Colon (tissue), 2 donors: ENCODE measurements around the gene LGR6.

Source experiments
- FAIRE-seq: peaks from 2 replicates; lab custom pipeline; 2012; peaks lifted over from hg19 to GRCh38; lab: Jason Lieb, UNC
- donor health status: control.
- donor health status: control.

Gene LGR6

GRCh38 chr1:202288177-202288576 lies 94.6 kb downstream of the LGR6 start:
- FAIRE-seq: no peak

GRCh38 chr1:202289009-202289408 lies 95.4 kb downstream of the LGR6 start:
- no peak for FAIRE-seq

DNA sequence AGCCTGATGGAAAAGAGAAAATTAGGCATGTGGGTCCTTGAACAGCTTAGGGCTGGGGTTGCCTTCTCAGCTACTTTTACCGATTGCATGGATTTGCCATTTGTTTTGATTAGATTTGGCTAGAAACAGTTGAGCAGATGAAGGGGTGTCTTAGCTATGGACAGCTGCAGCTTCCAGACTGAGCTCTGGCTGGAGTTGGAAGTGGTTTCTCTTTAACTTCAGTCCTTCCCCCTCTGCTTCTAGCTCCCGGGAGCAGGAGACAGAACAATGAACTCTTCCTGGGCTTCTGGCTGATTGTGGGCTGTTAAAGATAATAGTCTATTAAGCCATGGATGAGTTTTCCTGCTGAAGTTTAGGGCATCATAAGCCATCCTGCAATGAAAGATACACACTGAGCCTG lies 97.4 kb downstream of the LGR6 start:
- FAIRE-seq: no peak

DNA sequence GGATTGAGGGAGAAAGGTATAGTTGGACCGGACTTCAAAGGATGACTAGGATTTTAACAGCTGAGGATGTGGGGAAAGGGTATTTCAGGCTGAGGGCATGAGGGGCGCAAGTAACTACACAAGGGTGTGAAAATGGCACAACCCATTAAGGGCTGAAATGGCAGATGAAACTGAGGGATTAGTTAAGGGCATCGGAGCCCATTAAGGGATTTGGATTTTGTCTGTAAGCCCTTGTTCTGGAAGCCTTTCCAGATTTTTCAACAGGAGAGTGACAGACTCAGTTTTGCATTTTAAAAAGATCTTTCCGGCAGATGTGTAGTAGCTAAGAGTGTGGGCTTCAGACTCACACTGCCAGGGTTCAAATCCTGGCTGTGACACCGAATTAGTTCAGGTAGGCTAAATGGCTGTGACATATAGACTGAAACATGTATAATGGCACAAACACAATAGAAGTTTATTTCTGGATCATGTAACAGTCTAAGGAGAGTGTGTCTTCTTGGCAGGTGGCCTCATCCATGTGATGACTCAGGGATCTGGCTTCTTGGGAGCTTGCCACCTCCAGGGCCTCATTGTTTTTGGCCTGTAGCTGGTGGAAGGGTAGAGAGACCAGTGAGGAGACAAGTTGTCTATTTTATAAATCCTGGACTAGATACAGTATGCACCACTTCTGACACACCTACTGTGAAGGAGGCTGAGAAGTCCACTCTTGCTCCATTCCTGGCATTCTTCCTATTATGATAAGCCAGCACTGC lies 98.5 kb downstream of the LGR6 start:
- FAIRE-seq: no peak

DNA sequence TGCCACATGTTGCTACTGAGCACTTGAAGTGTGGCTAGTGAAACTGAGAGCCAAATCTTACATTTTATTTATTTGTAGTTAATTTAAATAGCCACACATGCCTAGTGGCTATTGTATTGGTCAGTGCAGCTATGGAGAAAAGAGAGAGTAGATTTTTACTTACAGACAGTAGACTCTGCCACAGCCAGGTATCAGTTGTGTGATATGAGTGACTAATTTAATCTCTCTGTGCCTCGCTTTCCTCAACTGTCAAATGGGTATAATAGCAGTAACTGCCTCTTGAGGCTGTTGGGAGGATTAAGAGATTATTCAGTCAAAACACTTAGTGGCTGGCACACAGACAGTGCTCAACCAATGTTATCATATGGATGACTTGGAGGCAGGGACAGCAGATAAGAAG lies 99.2 kb downstream of the LGR6 start:
- no peak for FAIRE-seq

GRCh38 chr1:202293569-202293968 lies 100.0 kb downstream of the LGR6 start:
- no peak for FAIRE-seq

DNA sequence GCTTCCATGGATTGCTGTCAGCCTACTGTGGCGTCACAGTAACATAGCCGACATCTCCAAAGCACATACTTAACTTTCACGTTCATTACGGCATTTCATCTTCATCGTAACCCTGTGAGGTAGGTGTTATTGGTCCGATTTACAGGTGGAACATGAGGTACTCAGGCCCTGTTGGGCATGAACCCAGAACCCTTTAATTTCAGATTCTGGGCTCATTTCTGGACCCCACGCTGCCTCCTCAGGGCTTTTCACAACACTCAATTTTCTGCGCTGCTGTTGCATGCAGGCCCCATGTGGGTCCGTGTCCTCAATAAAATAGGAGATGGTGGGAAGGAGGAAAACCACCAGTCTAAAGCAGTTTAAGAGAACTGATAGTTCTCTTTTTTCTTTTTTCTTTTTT lies 108.6 kb downstream of the LGR6 start:
- no peak for FAIRE-seq

- FAIRE-seq: no peak
These were observed 110.8 kb downstream of the LGR6 start for GRCh38 chr1:202304375-202304774.

DNA sequence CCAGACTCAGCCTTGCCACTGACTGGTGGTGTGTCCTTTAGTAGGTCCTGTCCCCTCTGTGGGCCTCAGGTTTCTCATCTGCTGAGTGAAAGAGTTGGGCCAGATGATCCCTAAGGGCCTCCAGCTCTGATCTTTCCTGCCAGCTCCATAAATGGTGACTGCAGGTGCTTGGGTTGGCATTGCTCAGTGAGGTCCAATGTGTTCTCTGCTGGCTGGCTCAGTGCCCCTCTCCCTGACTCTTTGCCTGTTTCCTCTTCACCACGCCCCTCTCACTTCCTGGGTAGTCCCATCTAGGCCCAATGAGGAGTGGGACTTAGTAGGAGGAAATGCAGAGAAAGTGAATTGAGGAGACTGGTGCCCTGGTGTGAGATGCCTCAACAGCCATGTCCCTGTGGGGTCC lies 111.6 kb downstream of the LGR6 start:
- FAIRE-seq: no peak

DNA sequence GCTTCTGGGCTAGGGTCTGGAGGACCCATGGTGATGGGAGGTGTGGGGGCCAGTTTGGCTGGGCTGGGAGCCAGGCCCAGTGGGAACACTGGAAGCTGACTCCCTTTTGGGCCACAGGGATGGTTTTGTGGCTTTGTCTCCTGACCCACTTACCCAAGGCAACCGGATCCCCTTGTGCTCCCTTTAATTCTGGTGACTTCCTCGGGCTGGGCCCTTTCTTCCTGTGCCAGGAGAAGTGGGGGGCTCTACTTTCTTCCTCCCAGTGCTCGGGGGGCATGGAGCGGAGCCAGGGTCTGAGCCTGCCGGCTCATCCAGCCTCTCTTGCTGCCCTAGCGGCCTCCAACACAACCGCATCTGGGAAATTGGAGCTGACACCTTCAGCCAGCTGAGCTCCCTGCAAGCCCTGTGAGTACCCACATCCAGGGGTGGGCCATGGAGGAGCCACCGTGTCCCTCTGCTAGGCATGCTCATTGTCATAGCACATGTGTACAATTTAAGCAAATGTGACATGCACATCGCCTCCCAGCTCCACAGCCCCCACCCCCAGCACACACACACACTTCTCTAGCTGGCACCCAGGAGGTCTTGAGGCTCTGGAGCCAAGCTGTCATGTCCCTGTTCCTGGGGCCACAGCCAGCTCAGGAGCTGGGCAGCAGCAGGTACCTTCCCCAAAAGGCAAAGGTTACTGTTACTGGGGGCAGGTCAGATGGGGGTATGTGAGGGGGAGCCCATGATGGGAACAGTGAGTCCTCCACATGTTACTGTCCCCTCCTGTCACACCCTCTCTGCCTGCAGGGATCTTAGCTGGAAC lies 113.1 kb downstream of the LGR6 start:
- no peak for FAIRE-seq

DNA sequence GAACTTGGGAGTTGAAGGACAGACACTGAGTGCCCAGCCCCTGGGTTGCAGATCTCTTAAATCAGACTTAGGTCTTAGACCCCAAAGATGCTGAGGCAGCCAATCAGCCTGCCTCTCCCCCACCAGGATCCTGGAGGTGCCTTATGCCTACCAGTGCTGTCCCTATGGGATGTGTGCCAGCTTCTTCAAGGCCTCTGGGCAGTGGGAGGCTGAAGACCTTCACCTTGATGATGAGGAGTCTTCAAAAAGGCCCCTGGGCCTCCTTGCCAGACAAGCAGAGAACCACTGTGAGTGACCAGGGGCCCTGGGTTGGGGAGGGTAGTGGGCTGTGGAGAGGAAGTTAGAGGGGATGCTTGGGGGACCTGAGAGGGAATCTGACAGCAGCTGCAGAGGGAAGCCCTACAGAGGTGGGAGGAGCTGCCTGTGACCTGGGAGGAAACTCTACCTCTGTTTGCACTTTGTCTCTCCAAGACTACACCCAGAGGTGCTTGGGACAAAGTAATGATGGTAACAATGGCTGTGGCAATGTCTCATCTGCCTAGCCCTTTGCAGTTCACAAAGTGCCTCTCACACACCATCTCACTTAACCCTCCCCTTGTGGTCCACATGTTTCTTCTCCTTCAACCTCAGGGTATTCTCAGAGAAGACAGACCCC lies 116.6 kb downstream of the LGR6 start:
- no peak for FAIRE-seq

DNA sequence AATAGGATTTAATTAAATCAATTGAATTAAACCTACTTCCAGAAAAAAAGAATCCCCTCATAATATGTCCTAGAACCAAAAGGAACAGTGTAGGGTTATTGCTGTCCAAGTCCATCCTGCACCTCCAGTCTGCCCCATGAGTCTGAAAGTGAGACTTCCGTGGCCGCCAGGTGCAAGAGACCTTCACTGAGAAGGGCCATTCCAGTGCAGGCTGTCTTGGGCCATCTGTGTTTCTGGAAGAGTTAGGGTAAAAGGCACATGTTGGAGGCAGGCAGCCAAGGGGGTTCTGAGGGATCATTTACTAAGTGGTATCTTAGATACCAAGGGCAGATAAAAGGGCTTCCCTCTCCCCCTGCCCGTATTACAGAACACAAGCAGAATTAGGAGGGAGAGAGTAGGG lies 117.1 kb downstream of the LGR6 start:
- FAIRE-seq: no peak

DNA sequence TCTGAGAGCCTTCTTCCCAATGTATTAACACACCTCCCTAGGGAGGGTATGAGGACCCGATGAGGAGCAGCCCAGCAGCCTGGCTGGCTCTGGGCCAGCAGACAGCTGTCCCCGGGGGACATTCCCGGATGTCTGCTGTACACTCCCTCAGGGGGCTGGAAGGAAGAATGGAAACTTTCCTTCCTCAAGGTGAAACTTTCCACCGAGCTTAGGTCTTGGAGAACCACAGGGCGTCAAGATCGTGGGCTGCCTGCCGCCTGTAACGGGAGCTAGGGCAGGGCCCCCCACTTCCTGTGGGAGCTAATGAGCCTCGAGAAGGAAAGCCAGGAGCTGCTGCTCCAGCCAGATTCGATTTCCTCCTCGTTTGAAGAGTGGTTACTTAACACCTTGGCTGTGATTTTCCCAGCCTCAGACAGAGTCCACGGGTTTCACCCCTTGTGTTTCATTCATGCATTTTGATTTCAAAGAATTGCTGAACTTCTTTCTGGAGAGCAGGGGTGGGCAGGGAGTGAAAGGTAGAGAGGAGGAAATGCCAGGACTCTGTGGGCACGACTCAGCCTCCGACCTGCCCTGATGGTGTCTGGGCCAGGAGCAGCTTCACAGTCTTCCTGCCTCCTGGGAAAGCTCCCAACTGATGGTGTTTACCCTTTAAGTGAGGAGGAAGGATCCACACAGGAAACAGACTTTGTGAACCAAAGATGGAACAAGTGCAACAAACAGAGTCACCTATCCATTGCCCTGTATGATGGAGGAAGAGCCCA lies 118.5 kb downstream of the LGR6 start:
- no peak for FAIRE-seq

GRCh38 chr1:202315576-202316168 lies 122.1 kb downstream of the LGR6 start:
- FAIRE-seq: no peak

- no peak for FAIRE-seq
These were observed 122.6 kb downstream of the LGR6 start for GRCh38 chr1:202316186-202316585.

GRCh38 chr1:202317941-202318925 lies 124.6 kb downstream of the LGR6 start:
- no peak for FAIRE-seq

GRCh38 chr1:202319381-202320080 lies 125.9 kb downstream of the LGR6 start:
- FAIRE-seq: no peak

DNA sequence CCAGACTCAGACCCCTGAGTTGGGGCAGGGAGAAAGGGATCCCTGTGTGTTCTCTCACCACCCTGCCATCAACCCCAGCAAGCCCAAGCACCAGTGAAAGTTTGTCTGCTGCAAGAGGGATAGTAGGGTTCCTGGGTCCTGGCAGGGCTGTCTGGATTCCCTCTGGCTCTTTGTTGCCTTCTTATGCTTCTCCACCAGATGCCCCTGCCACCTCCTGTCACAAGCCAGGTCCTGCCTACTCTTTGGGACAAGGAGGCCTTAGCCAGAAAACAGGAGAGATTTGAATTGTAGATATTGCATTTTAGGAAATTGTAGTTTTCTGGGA lies 126.4 kb downstream of the LGR6 start:
- FAIRE-seq: no peak

DNA sequence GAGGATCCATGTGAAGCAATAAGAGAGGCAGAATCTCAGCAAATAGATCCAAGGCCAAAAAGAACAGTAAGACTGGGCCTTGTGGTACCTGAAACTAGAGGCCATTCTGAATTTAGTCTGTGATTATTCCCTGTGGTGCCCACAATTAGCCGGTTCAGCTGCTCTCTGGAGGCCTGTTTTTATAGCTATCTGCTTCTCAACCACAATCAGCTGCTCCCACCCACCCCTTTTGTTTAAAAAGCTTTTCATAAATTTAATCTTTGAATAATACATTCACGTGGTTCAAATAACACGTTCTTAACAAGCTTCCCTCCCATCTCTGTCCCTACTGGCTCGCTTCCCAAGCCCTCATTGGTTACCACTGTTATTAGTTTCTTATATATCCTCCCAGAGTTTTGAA lies 130.1 kb downstream of the LGR6 start:
- FAIRE-seq: no peak

DNA sequence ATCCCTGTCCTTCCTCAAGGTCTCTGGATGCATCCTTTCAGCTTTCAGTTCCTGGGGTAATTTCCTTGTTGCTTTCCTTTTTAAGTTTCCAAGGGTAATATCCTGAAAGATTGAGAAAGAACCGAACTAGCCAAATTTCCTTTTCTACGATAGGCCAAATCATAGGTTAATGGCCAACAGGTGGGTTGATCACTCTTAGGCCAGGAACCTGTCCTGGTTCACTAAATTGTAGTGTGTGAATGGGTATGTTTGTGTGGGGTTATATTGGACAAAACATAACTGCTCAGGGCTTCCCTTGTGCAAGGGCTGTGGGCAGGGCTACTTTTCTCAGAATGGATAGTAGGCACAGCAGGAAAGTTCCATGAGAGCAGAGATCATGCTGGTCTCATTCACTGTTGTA lies 131.0 kb downstream of the LGR6 start:
- FAIRE-seq: no peak
